ENCODE measurements around the gene RELA. TPM values are rescaled to one million over a fixed set of nuclear protein-coding genes. Genes with fewer than 3 reads are reported as not detected.
A peak's percentile ranks its signal among the peaks of the same experiment; 100 is the strongest.

RELA gene
- total and polyA plus RNA-seq, 2 donors (not counting 3 experiments of a cell fraction or from before 2014, with no cell fraction given): 78.7 to 105 TPM

DNA sequence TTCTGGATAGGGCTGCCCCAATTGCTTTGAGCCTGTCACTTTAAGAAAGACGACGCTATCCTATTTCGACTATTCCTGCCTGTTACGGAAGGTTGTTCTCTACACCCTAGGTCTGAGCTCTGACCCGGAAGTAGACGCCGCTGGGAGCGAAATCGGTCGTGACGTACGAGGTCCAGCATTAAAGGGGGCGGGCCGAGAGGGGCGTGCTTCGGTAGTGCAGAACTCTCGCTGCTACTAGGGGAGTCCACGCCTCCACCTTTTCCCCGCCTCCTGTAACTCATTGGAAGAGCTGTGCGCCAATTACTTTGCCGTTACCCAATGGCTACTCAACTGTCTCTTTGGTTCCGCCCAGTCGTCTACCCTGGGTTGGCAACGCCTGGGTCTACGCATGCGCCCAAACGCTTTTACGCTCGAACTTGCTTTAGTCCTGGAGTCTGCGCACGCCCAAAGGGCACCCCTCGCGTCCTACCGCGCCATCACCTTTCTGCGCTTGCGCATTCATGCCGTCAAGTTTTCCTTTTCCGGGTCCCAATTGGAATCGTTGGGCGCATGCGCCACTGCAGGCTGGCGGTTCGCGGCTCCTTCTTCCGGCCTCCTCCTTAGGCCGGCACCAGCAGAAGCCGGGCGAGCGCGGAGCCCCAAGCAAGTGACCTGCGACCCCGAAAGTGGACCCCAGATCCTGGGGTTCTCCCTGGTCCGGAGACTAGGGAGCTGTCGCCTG, 47.3 kb downstream of the RELA start, which contains the start of gene PCNX3:
PCNX3 (plus strand) TSS at position 548 of the 721 bp plus-strand sequence. CDS start 536 bp downstream, outside the sequence.
- Histone ChIP-seq H3K36me3 (ENCODE audit: control insufficient read depth in 2 of 2, extremely low read depth in 1 of 2, insufficient read depth in 2 of 2, low read length in 2 of 2) (peaks cover 0 to 31% of the 10 kb centered on the region in 2 experiments), H3K4me1 (ENCODE audit: control insufficient read depth, extremely low read depth, insufficient read depth, low read length) (peaks cover 39% of the 10 kb centered on the region), H3K9me3 (replicated peaks; ENCODE audit: control insufficient read depth, insufficient read depth, low read length) (no peaks in the 10 kb centered on the region), H2AFZ (ENCODE audit: low read depth, low read length) (peak within 1 kb of the TSS; percentile 36), H3K79me2 (ENCODE audit: control insufficient read depth, insufficient read depth, low read length) (peaks cover 55% of the 10 kb centered on the region), H3K27ac (ENCODE audit: insufficient read depth, low read depth, low read length) (peak within 1 kb of the TSS; percentile 88), H3K4me2 (ENCODE audit: insufficient read depth, low read length) (peak within 1 kb of the TSS; percentile 88), H4K20me1 (replicated peaks; ENCODE audit: control insufficient read depth, extremely low read depth, insufficient read depth, low read length) (no peaks in the 10 kb centered on the region), H3K4me3 (replicated peaks in 1 of 3; ENCODE audit: insufficient read depth in 1 of 3, low read depth in 1 of 3, low read length in 3 of 3) (peak within 1 kb of the TSS; percentile 81 to 90 (median 87)), H3K9ac (replicated peaks; ENCODE audit: extremely low read depth, insufficient read depth, low read length) (peak within 1 kb of the TSS; percentile 74), H3K27me3 (ENCODE audit: control insufficient read depth in 2 of 2, insufficient read depth in 2 of 2, low read length in 2 of 2) (no peaks in the 10 kb centered on the region), H3K9me1 (replicated peaks; ENCODE audit: control insufficient read depth, extremely low read depth, insufficient read depth, low read length) (no peaks in the 10 kb centered on the region)
- FAIRE-seq (peak; percentile 100), DNase-seq (ENCODE audit: low read depth, low spot score) (peak; percentile 100)
- ChIA-PET POLR2A (interaction anchor here (0.6 to 1.2 kb wide), 2 partner anchors 10 to 193 kb away, joined by 3 read pairs; partner anchors contain the start of gene NEAT1), CTCF (interaction anchor here (0.8 to 6.2 kb wide), 15 partner anchors 9 to 273 kb away, joined by 3 to 54 read pairs (median 3); partner anchors contain the start of genes FAM89B, FIBP, KCNK7 and SIPA1)
- dilution Hi-C loops (cut with MboI; ENCODE audit: extremely low pct_ligation_motif_present, low sequenced_read_pairs): no loop called here
- BruUV-seq (replicated peaks): no TSS peak
- intact Hi-C loops (cut with micrococcal nuclease): loop anchor here (1.0 kb wide), 4 partner anchors 8 to 193 kb away; partner anchors contain the start of genes NEAT1 and SIPA1
- TF ChIP-seq POLR2AphosphoS5 (IDR thresholded peaks at IDR 0.05; ENCODE audit: insufficient read depth, low read depth, low read length) (peak; percentile 63), FOS (IDR thresholded peaks at IDR 0.05; ENCODE audit: borderline replicate concordance, insufficient read depth, low read length) (no peak), POLR2A (IDR thresholded peaks at IDR 0.05; ENCODE audit: low read depth, low read length) (peak; percentile 59), MYC (IDR thresholded peaks at IDR 0.05; ENCODE audit: low read depth, low read length) (no peak), EZH2 (IDR thresholded peaks at IDR 0.05; ENCODE audit: borderline replicate concordance, low read depth, low read length, severe bottlenecking) (no peak), GATA2 (IDR thresholded peaks at IDR 0.05; ENCODE audit: insufficient read depth, insufficient read length, low read depth, low read length) (no peak), JUN (IDR thresholded peaks at IDR 0.05; ENCODE audit: borderline replicate concordance, insufficient read depth, insufficient read length, low read depth) (no peak)
- TF ChIP-seq, protein P1, sequence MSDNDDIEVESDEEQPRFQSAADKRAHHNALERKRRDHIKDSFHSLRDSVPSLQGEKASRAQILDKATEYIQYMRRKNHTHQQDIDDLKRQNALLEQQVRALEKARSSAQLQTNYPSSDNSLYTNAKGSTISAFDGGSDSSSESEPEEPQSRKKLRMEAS (IDR thresholded peaks at IDR 0.05; ENCODE audit: insufficient read depth, insufficient read length): no peak

Measured in endothelial cell of umbilical vein (primary cell).